DMS53 treated with DMSO at 0.1 percent for 48 hours (cell line): Measurements from ENCODE around the gene TWNK.
A peak's percentile ranks its signal among the peaks of the same experiment; 100 is the strongest.
"Not testable (repeated sequence)": the region's sequence is repeated elsewhere in the genome, so short reads cannot be mapped to it uniquely, and the experiment has no call there.

Experiments
- DNase-seq: peaks from one replicate; lab custom pipeline; 2025; ENCODE audit not compliant: unreplicated experiment; lab: John Stamatoyannopoulos, UW

TWNK gene

DNA sequence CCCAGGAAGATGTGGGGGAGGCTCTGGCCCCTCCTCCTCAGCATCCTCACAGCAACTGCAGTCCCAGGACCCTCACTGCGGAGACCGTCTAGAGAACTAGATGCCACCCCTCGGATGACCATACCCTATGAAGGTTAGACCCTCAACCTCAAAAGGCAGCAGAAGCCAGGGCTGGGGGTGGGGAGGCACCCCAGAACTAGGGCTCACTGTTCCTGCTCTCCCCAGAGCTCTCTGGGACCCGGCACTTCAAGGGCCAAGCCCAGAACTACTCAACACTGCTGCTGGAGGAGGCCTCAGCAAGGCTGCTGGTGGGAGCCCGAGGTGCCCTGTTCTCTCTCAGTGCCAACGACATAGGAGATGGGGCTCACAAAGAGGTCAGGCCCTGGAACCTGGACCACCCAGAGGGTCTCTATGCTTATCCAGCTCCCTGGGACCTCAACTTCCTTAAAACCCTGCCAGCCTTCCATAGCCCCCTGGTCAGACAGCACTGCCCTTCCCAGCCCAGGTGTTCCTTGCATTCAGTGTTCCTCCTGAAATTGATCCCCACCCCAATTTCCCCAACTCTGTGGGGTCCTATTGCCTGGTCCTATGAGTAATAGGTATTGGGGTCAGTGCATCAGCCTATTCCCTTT is 14.3 kb upstream of the TWNK start:
- no peak for DNase-seq

DNA sequence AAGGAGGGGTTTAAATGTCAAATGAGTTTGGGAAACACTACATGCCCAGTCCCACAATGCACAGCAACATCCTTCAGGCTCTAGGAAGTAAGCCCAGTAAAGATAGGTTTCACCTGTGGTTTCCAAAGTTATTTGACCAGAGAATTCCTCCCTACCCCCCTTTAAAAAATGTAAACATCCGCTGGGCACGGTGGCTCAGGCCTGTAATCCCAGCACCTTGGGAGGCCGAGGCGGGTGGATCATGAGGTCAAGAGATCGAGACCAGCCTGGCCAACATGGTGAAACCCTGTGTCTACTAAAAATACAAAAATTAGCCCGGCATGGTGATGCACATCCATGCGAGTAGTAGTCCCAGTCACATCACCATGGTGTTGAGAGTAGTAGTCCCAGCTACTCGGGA is 11.9 kb upstream of the TWNK start:
- DNase-seq: not testable (repeated sequence)

- DNase-seq: no peak
Observed at GRCh38 chr10:100976906-100977305, 10.4 kb upstream of the TWNK start.

DNA sequence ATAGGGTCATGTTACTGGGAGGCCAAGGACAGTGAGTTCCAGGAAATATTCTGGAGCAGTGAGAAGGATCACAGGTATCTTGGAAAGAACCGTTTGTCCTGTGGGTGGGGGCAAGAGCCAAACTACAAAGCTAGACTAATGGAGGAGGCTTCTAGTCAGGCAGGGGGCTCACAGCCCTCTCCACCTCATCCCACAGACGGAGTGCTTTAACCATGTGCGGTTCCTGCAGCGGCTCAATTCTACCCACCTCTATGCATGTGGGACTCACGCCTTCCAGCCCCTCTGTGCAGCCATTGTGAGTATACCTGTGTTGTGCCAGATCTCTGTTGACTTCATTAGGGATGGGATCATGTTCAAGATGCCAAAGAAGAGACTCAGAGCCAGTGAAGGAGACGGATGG is 9.9 kb upstream of the TWNK start:
- DNase-seq: no peak

DNA sequence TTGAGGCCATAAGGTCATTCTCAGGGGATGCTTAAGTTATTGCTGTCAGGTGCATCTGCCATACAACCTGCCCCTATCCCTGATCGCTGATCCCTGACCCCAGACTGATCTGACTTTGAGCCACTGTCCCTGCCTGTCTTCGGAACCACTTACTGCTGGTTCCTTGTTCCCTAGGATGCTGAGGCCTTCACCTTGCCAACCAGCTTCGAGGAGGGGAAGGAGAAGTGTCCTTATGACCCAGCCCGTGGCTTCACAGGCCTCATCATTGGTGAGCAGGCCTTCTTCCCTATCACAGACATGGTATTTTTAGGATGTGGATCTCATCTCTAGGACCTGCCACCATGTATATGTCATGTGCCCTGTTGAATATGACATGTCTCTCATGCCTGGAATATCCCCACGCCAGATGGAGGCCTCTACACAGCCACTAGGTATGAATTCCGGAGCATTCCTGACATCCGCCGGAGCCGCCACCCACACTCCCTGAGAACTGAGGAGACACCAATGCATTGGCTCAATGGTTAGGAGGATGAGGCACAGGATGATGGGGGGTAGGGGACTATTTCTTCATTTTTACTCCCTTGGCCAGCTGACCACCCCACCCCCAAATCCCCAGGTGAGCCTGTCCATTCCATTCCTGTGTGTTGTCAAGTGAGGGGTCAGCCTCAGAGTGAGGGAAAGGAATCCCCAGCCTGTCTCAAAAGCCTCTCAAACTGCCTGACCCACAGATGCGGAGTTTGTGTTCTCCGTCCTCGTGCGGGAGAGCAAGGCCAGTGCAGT is 9.0 kb upstream of the TWNK start:
- no peak for DNase-seq

DNA sequence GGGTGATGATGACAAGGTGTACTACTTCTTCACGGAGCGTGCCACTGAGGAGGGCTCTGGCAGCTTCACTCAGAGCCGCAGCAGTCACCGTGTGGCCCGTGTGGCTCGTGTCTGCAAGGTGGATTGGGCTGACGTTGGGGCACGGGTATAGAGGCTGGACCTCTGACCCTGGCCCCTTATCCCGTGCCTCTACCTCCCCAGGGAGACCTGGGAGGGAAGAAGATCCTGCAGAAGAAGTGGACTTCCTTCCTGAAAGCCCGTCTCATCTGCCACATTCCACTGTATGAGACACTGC is 8.5 kb upstream of the TWNK start:
- DNase-seq: no peak

DNA sequence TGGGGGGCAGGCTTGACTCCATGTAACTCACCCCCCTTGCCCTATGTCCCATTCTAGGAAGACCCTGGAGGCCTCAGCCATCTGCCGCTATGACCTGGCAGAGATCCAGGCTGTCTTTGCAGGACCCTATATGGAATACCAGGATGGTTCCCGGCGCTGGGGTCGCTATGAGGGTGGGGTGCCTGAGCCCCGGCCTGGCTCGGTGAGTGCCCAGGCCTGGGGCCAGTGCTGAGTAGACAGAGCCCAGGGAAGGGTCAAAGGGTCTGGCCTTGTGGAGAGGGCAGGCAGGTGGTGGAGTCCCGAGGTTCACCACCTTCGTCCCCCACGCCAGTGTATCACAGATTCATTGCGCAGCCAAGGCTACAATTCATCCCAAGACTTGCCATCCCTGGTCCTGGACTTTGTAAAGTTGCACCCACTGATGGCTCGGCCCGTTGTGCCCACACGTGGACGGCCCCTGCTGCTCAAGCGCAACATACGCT is 7.5 kb upstream of the TWNK start:
- no peak for DNase-seq

- DNase-seq: no peak
Observed at GRCh38 chr10:100980311-100980710, 7.0 kb upstream of the TWNK start.

DNA sequence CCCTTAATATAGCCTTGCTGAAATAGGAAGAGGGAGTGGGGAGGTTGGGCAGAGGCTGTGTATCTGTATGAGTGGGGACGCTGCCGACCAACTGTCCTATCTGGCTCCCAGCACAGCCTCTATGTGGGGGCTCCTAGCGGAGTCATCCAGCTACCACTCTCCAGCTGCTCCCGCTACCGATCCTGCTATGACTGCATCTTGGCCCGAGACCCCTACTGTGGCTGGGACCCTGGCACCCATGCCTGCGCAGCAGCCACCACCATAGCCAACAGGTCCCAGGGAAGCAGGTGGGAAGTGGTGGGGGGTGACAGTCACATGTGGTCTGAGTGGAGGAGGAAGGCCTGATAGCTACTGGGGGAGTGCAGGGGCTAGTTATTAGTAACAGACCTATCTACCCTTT is 6.6 kb upstream of the TWNK start:
- DNase-seq: no peak

DNA sequence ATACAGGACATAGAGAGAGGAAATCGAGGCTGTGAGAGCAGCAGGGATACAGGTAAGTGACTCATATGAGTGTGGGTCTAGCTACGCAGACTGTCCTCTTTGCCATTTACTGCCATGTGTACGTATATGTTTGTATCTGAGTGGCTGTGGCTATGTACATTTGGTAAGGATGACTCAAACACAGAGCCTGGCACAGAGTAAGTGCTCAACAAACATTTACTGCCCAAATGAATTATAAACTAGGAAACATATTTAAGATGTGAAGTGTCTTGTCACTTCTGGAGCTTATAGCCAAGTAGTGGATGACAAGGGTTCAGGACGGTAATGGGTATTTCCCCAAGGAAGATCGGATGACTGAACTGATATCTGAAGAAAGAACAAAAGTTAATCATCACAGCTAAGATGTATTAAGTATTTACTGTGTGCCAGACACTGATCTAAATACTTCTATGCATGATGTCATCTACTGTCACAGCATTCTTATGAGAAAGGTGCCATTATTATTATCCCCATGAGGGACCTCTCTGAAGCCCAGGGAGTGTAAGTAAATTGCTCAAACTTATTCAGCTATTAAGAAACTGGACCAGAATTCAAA is 6.1 kb upstream of the TWNK start:
- no peak for DNase-seq

DNA sequence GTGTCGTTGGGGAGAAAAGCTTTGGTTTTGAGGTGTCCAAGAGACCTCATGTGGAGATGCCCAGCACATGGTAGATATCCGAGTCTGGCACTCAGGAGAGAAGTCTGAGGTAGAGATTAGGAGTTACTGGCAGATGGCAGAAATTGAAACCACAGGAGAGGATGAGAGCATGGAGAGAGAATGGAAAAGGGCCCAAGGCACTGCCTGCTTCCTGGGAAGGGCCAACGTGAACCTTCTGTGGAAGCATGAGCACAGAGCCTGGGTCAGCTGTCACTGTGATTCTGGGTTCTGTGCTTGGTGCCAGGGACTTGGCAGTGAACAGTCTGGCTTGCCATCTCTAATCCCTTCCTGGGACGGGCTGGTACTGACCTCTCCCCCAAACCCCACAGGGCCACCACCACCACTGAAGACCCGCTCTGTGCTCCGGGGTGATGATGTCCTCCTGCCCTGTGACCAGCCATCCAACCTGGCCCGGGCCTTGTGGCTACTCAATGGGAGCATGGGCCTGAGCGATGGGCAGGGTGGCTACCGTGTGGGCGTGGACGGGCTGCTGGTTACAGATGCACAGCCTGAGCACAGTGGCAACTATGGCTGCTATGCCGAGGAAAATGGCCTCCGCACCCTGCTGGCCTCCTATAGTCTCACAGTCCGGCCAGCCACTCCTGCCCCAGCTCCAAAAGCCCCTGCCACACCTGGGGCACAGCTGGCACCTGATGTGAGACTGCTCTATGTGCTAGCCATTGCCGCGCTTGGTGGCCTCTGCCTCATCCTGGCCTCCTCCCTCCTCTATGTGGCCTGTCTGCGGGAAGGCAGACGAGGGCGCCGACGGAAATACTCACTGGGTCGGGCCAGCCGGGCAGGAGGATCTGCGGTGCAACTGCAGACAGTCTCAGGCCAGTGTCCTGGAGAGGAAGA is 4.2 kb upstream of the TWNK start:
- no peak for DNase-seq

DNA sequence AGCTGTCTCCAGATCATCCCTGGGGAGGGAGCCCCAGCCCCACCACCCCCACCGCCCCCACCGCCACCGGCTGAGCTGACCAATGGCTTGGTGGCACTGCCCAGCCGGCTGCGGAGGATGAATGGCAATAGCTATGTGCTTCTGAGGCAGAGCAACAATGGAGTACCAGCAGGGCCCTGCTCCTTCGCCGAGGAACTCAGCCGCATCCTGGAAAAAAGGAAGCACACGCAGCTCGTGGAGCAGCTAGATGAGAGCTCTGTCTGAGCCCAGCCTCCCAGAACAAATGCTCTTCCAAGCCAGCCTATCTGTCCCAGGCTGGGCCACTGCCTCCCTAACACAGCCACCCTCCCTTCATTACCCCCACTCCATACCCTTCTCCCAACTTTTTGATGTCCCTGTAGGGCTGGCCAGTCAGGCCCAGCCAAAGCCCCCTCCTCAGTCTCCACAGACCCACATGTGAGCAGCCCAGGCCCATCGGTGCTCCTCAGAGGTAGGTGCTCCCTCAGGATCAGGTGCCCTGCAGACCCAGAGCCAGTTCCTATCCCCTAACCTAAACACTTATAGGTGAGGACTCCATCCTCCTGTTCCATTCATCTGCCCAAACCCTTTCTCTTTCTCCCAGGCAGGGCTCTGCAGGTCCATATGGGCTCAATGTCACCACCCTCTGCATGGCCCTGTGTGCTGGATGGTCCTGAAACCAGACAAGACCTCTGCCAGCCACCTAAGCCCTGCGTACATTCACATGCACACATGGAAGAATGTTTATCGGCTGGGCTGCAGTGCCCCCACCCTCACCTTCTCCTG is 3.3 kb upstream of the TWNK start:
- no peak for DNase-seq

DNA sequence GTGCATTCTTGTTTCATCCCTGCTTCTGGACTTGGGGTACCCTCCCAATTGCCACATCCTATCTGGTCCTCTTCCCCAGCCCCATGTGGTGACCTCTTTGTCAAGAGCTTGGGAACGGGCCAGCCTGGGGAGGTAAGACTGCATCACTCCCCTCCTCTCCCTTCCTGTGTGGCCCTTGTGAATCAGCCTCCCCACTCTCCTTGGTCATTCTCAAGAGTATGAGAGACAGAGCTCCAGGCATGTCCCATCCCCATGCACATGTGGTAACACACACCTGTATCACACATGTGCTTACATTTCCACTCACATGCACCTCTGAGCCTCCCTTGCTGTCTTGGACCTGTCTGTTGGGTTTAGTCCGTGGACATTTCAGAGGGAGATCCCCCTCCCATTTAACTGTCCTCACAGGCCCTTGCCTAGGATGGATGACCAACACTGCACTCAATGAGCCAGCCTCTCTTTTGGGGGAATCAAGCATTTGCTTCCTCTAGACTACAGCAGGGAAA is 2.6 kb upstream of the TWNK start:
- DNase-seq: no peak

DNA sequence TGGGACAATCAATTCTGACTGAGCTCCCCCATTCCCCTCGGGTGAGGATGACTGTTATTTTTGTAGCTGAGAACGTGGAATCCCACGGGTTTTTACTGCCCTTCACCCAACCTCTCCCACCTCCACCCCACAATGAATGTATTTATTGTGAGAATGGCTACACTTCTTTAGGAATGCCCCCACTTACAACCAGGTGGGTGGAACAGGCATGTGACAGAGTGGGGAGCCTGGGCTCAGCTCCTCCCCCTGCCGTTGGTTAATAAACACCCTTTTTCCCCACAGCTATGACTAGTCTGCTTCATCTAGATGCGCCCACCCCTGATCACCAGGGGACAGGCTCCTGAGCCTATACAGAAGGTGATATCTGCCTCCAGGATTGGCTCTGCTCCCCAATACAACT is 2.0 kb upstream of the TWNK start:
- no peak for DNase-seq

- no peak for DNase-seq
Observed at GRCh38 chr10:100986623-100986951, 756 bp upstream of the TWNK start.

DNA sequence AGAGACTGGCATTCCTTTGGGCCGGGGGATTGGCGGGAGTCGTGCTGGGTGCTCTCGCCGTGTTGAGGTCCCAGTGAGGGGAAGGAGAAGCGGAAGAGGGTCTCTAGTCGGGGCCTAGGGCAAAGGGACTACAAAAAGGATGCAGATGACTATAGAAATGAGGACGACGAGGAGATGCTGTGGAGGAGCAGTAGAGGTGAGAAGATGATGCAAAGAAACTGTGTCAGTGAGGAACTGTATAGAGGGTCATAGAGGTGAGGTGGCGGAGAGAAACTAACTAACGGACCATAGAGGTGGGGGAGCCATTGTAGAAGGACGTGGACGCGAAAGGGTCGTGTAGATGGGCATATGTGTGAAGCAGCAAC is 324 bp downstream of the TWNK start:
- no peak for DNase-seq

- no peak for DNase-seq
Observed at GRCh38 chr10:100988166-100988565, 823 bp downstream of the TWNK start.

DNA sequence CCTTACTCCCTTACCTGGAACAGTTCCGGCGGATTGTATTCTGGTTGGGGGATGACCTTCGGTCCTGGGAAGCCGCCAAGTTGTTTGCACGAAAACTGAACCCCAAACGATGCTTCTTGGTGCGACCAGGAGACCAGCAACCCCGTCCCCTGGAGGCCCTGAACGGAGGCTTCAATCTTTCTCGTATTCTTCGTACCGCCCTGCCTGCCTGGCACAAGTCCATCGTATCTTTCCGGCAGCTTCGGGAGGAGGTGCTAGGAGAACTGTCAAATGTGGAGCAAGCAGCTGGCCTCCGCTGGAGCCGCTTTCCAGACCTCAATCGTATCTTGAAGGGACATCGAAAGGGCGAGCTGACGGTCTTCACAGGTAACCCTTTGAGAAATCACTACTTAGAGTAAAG is 1.7 kb downstream of the TWNK start:
- no peak for DNase-seq

- DNase-seq: peak; percentile 7
Observed at GRCh38 chr10:100993986-100994708, 6.8 kb downstream of the TWNK start.

- DNase-seq: no peak
Observed at GRCh38 chr10:100995181-100995580, 7.8 kb downstream of the TWNK start.
